ENCODE results near the gene MOB3A.
"Not testable (repeated sequence)": the region's sequence is repeated elsewhere in the genome, so short reads cannot be mapped to it uniquely, and the experiment has no call there.

The MOB3A gene

DNA sequence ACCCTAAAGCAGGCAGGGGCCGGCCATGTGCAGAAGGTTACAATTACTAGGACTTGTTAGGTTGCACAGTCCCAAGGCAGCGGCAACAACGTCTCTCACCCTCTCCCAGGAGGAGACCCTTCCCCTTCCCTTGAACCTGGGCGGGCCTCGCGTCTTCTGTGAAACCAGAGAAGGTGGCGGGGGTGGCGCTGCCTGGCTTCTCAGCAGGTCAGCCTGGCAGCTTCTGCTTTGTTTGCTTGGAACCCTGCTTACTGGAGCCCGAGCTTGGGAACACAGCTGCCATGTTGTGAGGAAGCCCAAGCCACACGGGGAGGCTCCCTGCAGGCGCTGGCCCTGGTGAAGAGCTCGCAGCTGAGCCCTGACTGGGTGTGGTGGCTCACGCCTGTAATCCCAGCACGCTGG is 60.5 kb downstream of the MOB3A start:
- DNase-seq (ENCODE audit: extremely low read depth in 1 of 2, low read depth in 1 of 2), result no peak

DNA sequence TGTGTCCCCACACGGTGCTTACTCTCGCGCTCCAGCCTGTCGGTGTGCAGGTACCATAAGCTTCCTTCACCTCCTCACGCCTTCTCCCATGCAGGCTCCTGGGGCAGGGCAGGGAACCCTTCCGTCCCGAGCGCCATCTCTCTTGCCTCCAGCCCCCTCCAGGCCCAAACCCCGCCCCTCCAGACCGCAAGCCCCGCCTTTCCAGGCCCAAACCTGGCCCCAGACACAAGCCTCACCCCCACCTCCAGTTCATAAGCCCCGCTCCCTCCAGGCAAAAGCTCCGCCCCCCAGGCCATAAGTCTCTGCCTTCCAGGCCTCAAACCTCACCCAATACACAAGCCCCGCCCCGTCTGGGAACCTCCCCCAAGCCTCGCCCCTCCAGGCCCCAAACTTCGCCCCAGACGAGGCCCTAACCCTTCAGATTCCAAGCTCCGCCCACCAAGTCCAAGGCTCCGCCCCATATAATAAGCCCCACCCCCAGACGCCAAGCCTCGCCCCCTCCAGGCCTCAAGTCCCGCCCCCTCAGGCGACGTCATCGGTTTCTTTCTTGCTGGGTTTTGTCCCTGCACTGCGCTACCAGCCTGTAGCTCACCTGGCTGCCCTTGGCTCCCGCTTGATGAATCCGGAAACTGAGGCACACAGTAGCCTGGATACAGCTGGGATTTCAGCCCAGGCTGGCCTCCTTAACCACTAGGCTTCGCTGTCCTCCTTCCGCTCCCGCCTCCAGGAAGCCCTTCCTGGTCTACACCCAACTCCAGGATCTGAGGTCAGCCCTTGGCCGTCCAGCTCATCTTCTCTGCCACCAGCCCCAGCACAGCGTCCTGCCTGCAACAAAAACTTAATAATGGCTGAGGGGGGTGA is 61.2 kb downstream of the MOB3A start:
- DNase-seq (ENCODE audit: extremely low read depth in 1 of 2, low read depth in 1 of 2), result no peak

- not testable (repeated sequence) for DNase-seq (ENCODE audit: extremely low read depth in 1 of 2, low read depth in 1 of 2)
These were observed 61.9 kb downstream of the MOB3A start for GRCh38 chr19:2034253-2034652.

DNA sequence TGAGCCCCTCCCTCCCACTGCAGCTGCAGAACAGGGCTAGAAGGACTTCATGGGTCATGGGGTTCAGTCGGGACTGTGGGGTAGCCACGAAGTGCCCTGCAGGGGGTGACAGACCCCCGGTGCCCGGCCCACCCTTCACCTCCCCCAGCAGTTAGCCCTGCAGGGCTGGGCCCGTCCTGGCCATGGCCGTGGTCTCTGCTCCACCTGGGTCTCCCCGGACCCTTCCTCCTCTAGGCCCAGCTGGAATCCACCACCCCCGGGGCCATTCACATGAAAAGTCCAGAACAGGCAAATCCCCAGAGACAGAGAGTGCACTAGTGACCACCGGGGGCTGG is 62.3 kb downstream of the MOB3A start:
- no peak for DNase-seq (ENCODE audit: extremely low read depth in 1 of 2, low read depth in 1 of 2)

DNA sequence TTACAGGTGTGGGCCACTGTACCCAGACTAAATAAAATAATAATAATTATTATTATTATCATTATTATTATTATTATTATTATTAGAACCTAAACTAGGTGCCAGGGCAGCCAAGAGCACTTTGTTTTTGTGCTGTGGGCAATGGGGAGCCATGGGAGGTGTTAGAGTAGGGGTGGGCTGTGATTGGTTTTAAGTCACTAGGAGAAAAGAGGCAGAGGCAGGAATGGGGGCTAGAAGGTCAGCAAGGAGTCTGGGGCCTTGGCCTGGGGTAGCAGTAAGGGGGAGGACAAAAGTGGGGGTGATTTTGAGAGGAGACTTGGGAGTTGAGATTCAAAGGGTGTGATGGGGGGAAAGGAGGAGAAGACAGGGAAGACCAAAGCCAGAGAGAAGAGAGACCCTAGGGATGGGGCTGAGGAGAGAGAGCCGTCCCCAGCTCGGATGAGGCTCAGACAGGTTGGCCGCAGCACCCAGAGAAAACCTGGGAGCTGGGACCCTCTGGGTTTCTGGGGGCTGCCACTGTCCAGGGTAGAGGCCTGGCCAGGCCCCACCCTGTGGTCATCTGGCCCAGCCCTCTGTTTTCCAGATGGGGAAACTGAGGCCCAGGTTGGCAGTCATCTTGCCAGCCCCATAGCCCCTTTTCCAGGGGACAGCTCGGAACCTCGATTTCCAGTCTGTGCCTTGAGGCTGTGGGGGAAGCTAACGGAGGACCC is 62.9 kb downstream of the MOB3A start:
- DNase-seq (ENCODE audit: extremely low read depth in 1 of 2, low read depth in 1 of 2), result no peak

DNA sequence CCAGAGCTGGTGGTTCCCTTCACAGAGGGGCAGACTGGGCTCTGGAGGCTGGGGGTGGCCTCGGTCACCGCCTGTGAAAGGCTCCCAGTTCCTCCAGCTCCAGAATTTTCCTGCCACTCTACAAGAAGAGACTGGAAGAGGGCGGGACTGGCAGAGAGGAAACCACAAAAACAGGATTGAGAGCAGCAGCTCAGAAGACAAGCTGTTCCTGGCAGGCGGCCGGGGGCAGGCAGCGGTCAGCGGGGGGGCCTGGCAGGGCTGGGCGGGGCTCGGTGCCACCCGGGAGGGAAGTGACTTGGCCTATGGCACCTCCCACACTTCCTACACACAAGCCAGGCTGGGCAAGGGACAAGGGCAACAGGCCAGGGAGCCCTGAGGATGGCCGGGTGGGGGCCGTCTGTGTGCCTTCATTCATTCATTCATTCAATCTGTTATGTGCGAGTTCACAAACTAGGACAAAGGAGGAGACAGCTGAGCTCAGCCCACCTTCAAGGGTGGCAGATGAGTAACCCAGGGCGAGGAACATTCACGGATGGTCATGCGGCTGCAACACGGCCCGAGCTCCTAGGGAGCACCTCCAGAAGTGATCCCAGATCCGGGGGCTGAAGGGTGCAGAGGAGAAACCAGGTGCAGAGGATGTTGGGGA is 63.7 kb downstream of the MOB3A start:
- no peak for DNase-seq (ENCODE audit: extremely low read depth in 1 of 2, low read depth in 1 of 2)

DNA sequence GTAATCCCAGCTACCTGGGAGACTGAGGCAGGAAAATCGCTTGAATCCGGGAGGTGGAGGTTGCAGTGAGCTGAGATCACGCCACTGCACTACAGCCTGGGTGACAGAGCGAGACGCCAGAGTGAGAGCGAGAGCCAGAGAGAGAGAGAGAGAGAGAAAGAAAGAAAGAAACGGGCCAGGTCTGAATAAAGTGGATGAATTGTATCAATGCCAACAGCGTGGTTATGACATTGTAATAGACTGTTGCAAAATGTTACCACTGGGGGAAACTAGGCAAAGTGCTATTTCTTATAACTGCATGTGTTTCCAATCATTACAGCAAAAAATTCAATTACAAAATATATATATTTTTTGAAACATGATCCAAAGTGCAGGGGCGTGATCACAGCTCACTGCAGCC is 68.8 kb downstream of the MOB3A start:
- no peak for DNase-seq (ENCODE audit: extremely low read depth in 1 of 2, low read depth in 1 of 2)

GRCh38 chr19:2026770-2027169 is 69.4 kb downstream of the MOB3A start:
- DNase-seq (ENCODE audit: extremely low read depth in 1 of 2, low read depth in 1 of 2), result no peak

GRCh38 chr19:2022289-2022688 is 73.8 kb downstream of the MOB3A start:
- DNase-seq (ENCODE audit: extremely low read depth in 1 of 2, low read depth in 1 of 2), result no peak

DNA sequence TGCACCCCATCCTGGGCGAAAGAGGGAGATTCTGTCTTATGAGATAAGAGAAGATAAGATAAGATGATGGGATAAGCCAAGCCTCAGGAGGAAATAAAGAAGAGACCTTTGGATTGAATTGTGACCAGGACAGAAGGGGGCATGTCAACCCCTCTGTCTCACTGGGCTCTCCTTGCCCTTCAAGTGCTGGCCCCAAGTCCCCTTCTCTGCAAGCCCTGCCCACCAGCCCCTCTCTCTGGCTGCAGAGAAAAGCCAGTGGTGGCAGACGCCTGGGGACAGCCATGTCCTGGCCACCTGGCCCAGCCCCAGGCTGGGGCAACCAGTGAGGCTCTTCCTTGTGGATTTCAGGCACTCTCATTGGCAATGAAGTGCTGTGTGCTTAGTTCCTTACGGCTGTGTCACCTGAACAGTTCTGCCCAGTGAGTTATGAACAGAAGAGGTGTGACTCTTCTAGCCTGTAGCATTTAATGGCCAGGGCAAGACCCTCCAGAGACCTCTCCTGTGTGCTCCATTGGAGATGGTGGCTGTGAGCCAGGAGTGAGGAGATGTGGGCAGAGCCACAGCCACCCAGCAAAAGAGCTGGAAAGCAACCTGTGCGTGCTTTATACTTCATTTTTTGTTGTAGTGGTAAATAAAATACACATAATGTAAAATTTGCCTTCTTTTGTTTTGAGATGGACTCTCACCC is 74.5 kb downstream of the MOB3A start:
- no peak for DNase-seq (ENCODE audit: extremely low read depth in 1 of 2, low read depth in 1 of 2)
